ENCODE data around the gene THRSP.

DNA sequence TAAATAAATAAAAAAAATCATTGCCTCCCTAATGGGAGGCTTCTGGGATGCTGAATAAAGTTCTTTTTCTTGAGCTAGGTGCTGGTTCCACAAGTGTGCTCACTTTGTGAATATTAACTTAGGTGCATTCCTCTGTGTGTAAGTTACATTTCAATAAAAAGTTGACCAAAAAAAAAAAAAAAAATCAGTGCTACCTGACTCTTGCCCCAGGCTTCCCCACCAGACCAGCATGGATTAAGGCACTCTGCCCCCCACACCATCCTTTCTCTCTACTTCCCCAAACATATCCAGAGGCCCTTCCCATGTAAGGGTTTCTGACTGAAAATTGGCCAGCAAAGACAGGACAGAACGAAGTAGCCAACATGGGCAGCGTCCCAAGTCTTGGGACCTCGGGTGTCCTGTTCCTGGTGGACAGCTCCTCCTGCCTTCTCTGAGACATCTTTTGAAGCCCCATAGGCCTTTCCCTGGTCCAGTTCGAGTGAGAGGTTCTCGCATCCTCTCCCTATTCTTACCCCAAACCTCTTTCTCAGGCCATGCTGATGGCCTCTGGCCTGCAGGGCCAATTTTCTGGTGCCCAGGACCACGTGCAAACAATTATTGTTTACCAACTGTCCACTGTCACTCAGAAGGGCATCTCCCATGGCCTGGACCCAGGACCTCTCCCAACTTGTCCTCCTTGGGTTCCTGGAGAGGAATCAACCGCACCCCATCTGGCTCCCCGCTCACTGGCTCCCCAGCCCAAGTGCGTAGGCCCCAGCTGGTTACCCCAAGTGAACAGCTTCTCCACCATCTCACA is 25.6 kb upstream of the THRSP start:
- TF ChIP-seq, protein P1, sequence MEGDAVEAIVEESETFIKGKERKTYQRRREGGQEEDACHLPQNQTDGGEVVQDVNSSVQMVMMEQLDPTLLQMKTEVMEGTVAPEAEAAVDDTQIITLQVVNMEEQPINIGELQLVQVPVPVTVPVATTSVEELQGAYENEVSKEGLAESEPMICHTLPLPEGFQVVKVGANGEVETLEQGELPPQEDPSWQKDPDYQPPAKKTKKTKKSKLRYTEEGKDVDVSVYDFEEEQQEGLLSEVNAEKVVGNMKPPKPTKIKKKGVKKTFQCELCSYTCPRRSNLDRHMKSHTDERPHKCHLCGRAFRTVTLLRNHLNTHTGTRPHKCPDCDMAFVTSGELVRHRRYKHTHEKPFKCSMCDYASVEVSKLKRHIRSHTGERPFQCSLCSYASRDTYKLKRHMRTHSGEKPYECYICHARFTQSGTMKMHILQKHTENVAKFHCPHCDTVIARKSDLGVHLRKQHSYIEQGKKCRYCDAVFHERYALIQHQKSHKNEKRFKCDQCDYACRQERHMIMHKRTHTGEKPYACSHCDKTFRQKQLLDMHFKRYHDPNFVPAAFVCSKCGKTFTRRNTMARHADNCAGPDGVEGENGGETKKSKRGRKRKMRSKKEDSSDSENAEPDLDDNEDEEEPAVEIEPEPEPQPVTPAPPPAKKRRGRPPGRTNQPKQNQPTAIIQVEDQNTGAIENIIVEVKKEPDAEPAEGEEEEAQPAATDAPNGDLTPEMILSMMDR (optimal IDR thresholded peaks at IDR 0.05 in 1 of 3, IDR thresholded peaks at IDR 0.05 in 1 of 3, conservative IDR thresholded peaks at IDR 0.05 in 1 of 3; ENCODE audit: extremely low read depth in 1 of 3, insufficient read depth in 2 of 3, low read length in 3 of 3): no peak
- TF ChIP-seq EZH2 (IDR thresholded peaks at IDR 0.05; ENCODE audit: low read length): no peak
